GM12878 (cell line): ENCODE data around the gene STPG3. TPM values are rescaled to one million over a fixed set of nuclear protein-coding genes. Genes with fewer than 3 reads are reported as not detected.

Source experiments
- BCL3 ChIP-seq: IDR thresholded peaks from 2 replicates; pipeline ENCODE4 v1.6.1; 2011; ENCODE audit warnings: borderline replicate concordance, low read depth, mild to moderate bottlenecking, moderate library complexity, low read length; ENCODE audit not compliant: insufficient read depth, poor library complexity, severe bottlenecking
- BMI1 ChIP-seq: fragments of 450-650 bp; IDR thresholded peaks from 2 replicates; pipeline ENCODE4 v1.6.1; 2016; ENCODE audit warnings: mild to moderate bottlenecking, moderate library complexity, borderline replicate concordance
- CHD2 ChIP-seq: IDR thresholded peaks from 2 replicates; pipeline ENCODE4 v1.6.1; 2011; ENCODE audit warnings: low read depth, low read length, improper control_type of control experiment, borderline replicate concordance
- CREM ChIP-seq: IDR thresholded peaks from 2 replicates; pipeline ENCODE4 v1.6.1; 2014; ENCODE audit warnings: antibody characterized with exemption, low read depth
- EGR1 ChIP-seq, 2 experiments: IDR thresholded peaks; 1 replicate in 1 of 2; 2 replicates in 1 of 2; pipeline ENCODE4 v1.6.1; 2011 to 2012; ENCODE audit warnings: low read depth in 2 of 2, low read length in 2 of 2, borderline replicate concordance in 1 of 2, mild to moderate bottlenecking in 1 of 2, moderate library complexity in 1 of 2
- EZH2 ChIP-seq: IDR thresholded peaks from 2 replicates; pipeline ENCODE4 v1.6.1; 2012; ENCODE audit warnings: low read depth, mild to moderate bottlenecking, control low read depth, inconsistent platforms, low read length, borderline replicate concordance; ENCODE audit not compliant: control insufficient read depth
- IKZF2 ChIP-seq, 2 experiments: fragments of 450-650 bp; IDR thresholded peaks; 2 replicates each; pipeline ENCODE4 v1.6.1; 2017; ENCODE audit warnings: mild to moderate bottlenecking in 2 of 2, moderate library complexity in 2 of 2
- IRF4 ChIP-seq: IDR thresholded peaks from 2 replicates; pipeline ENCODE4 v1.6.1; 2011; ENCODE audit warnings: low read depth, low read length
- KDM1A ChIP-seq: fragments of 200-600 bp; sonication (generic); IDR thresholded peaks from 2 replicates; pipeline ENCODE4 v1.6.1; 2016; ENCODE audit warnings: borderline replicate concordance
- MYC ChIP-seq: IDR thresholded peaks from 2 replicates; pipeline ENCODE4 v1.6.1; 2011; ENCODE audit warnings: mild to moderate bottlenecking, low read length, moderate library complexity, inconsistent platforms; ENCODE audit not compliant: insufficient read depth, insufficient replicate concordance, insufficient read length, severe bottlenecking
- NBN ChIP-seq: fragments of 450-650 bp; IDR thresholded peaks from 2 replicates; pipeline ENCODE4 v1.6.1; 2016
- NFYA ChIP-seq: IDR thresholded peaks from 2 replicates; pipeline ENCODE4 v1.6.1; 2011; ENCODE audit warnings: low read depth, mild to moderate bottlenecking, low read length, improper control_type of control experiment, borderline replicate concordance
- POLR2AphosphoS5 ChIP-seq: IDR thresholded peaks from 2 replicates; pipeline ENCODE4 v1.6.1; 2011; ENCODE audit warnings: mild to moderate bottlenecking, low read length, inconsistent platforms
- SIN3A ChIP-seq: IDR thresholded peaks from 2 replicates; pipeline ENCODE4 v1.6.1; 2012; ENCODE audit warnings: low read depth, low read length, improper control_type of control experiment
- SKIL ChIP-seq: fragments of 450-650 bp; IDR thresholded peaks from 2 replicates; pipeline ENCODE4 v1.6.1; 2017; ENCODE audit warnings: mild to moderate bottlenecking, low read depth, inconsistent platforms; ENCODE audit not compliant: poor library complexity, severe bottlenecking
- TAF1 ChIP-seq: IDR thresholded peaks from 2 replicates; pipeline ENCODE4 v1.6.1; 2011; ENCODE audit warnings: mild to moderate bottlenecking, low read depth, low read length, borderline replicate concordance
- ZSCAN29 ChIP-seq: fragments of 450-650 bp; IDR thresholded peaks from 2 replicates; pipeline ENCODE4 v1.6.1; 2017; ENCODE audit warnings: mild to moderate bottlenecking, moderate library complexity
- polyA plus RNA-seq, 11 experiments: library from polyadenylated mRNA; depleted of rRNA in 4 of 11; unstranded in 6 of 11; stranded (reverse) in 5 of 11; fragments of >200 nt; fragmentation: Nextera tagmentation in 4 of 11; fragmentation: Illumina TruSeq in 1 of 11; extraction: Ambion mirVana in 4 of 11; extraction: Trizol in 1 of 11; gene quantifications; 1 replicate in 1 of 11; 2 replicates in 10 of 11; pipeline versions ENCODE4 v1.2.1 to v1.2.3, GENCODE V29; 2011 to 2016; ENCODE audit warnings: inconsistent platforms in 2 of 11, missing spikeins in 2 of 11, low read depth in 1 of 11
- total RNA-seq, 4 experiments: library from RNA; depleted of rRNA in 3 of 4; stranded (reverse); fragments of >200 nt in 3 of 4; fragmentation: Illumina TruSeq in 1 of 4; extraction: Trizol in 1 of 4; gene quantifications; 2 replicates each; pipeline versions ENCODE4 v1.2.1 to v1.2.3, GENCODE V29; 2013 to 2021
- TF ChIP-seq, protein P1 (sequence below): fragments of 450-650 bp; IDR thresholded peaks from 2 replicates; pipeline ENCODE4 v1.6.1; 2017; ENCODE audit warnings: mild to moderate bottlenecking, moderate library complexity
- TF ChIP-seq, protein P2 (sequence below): fragments of 450-650 bp; IDR thresholded peaks from 2 replicates; pipeline ENCODE4 v1.6.1; 2018; ENCODE audit warnings: borderline replicate concordance, mild to moderate bottlenecking; ENCODE audit not compliant: partially characterized antibody

The STPG3 gene
- total and polyA plus RNA-seq, 10 of the 15 experiments (the other 5 are each of a cell fraction or from before 2014, with no cell fraction given): not detected

GRCh38 chr9:137301081-137301947 is 50.2 kb downstream of the STPG3 start (continued):
- TF ChIP-seq BMI1 (no peak), MYC (no peak), KDM1A (no peak), ZSCAN29 (no peak), CHD2 (no peak), IKZF2 (IDR thresholded peaks at IDR 0.05) (no peak), SKIL (no peak), NBN (no peak), POLR2AphosphoS5 (no peak), EGR1 (IDR thresholded peaks at IDR 0.05; ENCODE audit: borderline replicate concordance in 1 of 2, low read depth in 2 of 2, low read length in 2 of 2) (no peak), EZH2 (no peak), NFYA (no peak), TAF1 (no peak), BCL3 (no peak), CREM (no peak), IRF4 (no peak), SIN3A (peak; percentile 41; the same call in 1 of the 2 replicates)
- TF ChIP-seq, protein P1, sequence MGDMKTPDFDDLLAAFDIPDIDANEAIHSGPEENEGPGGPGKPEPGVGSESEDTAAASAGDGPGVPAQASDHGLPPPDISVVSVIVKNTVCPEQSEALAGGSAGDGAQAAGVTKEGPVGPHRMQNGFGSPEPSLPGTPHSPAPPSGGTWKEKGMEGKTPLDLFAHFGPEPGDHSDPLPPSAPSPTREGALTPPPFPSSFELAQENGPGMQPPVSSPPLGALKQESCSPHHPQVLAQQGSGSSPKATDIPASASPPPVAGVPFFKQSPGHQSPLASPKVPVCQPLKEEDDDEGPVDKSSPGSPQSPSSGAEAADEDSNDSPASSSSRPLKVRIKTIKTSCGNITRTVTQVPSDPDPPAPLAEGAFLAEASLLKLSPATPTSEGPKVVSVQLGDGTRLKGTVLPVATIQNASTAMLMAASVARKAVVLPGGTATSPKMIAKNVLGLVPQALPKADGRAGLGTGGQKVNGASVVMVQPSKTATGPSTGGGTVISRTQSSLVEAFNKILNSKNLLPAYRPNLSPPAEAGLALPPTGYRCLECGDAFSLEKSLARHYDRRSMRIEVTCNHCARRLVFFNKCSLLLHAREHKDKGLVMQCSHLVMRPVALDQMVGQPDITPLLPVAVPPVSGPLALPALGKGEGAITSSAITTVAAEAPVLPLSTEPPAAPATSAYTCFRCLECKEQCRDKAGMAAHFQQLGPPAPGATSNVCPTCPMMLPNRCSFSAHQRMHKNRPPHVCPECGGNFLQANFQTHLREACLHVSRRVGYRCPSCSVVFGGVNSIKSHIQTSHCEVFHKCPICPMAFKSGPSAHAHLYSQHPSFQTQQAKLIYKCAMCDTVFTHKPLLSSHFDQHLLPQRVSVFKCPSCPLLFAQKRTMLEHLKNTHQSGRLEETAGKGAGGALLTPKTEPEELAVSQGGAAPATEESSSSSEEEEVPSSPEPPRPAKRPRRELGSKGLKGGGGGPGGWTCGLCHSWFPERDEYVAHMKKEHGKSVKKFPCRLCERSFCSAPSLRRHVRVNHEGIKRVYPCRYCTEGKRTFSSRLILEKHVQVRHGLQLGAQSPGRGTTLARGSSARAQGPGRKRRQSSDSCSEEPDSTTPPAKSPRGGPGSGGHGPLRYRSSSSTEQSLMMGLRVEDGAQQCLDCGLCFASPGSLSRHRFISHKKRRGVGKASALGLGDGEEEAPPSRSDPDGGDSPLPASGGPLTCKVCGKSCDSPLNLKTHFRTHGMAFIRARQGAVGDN: no peak; the same call in 1 of the 2 replicates
- TF ChIP-seq, protein P2, sequence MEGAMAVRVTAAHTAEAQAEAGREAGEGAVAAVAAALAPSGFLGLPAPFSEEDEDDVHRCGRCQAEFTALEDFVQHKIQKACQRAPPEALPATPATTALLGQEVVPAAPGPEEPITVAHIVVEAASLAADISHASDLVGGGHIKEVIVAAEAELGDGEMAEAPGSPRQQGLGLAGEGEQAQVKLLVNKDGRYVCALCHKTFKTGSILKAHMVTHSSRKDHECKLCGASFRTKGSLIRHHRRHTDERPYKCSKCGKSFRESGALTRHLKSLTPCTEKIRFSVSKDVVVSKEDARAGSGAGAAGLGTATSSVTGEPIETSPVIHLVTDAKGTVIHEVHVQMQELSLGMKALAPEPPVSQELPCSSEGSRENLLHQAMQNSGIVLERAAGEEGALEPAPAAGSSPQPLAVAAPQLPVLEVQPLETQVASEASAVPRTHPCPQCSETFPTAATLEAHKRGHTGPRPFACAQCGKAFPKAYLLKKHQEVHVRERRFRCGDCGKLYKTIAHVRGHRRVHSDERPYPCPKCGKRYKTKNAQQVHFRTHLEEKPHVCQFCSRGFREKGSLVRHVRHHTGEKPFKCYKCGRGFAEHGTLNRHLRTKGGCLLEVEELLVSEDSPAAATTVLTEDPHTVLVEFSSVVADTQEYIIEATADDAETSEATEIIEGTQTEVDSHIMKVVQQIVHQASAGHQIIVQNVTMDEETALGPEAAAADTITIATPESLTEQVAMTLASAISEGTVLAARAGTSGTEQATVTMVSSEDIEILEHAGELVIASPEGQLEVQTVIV: no peak
